Neutrophil (primary cell): Measurements from ENCODE around the gene ALDH18A1.
A peak's percentile ranks its signal among the peaks of the same experiment; 100 is the strongest.

ENCODE experiments used
- H3K27ac ChIP-seq: fragments of 200-600 bp; sonication (generic); 2 replicates; pipeline ENCODE4 v1.5.1; 2016; ENCODE audit warnings: mild to moderate bottlenecking, moderate library complexity
- H3K27me3 ChIP-seq: fragments of 200-600 bp; sonication (generic); 2 replicates; pipeline ENCODE4 v1.6.0; 2016; ENCODE audit warnings: mild to moderate bottlenecking
- H3K36me3 ChIP-seq: fragments of 200-600 bp; sonication (generic); 2 replicates; pipeline ENCODE4 v1.5.1; 2017
- H3K4me1 ChIP-seq, 2 experiments: fragments of 200-600 bp in 1 of 2; sonication (generic) in 1 of 2; 1 replicate in 1 of 2; 2 replicates in 1 of 2; pipeline versions ENCODE4 v1.5.1 to v1.6.1; 2013 to 2016; ENCODE audit warnings: low read depth in 1 of 2, low read length in 1 of 2, mild to moderate bottlenecking in 1 of 2, moderate library complexity in 1 of 2; ENCODE audit not compliant: control insufficient read depth in 1 of 2, insufficient read depth in 1 of 2
- H3K4me3 ChIP-seq, 2 experiments: fragments of 200-600 bp in 1 of 2; sonication (generic) in 1 of 2; 1 replicate in 1 of 2; 2 replicates in 1 of 2; pipeline ENCODE4 v1.5.1; 2013 to 2016; ENCODE audit warnings: low read depth in 1 of 2, low read length in 1 of 2, mild to moderate bottlenecking in 1 of 2, moderate library complexity in 1 of 2
- H3K9me3 ChIP-seq: fragments of 200-600 bp; sonication (generic); 2 replicates; pipeline ENCODE4 v1.5.1; 2016
- CTCF ChIP-seq: fragments of 200-600 bp; sonication (generic); IDR thresholded peaks from 2 replicates; pipeline ENCODE4 v1.5.1; 2016; ENCODE audit warnings: antibody characterized with exemption

Gene ALDH18A1

GRCh38 chr10:95693071-95693667 is 36.7 kb upstream of the ALDH18A1 start:
- H3K27me3 ChIP-seq = no peaks in the 10 kb centered on the region
- no peaks in the 10 kb centered on the region for H3K9me3 ChIP-seq
- H3K4me1 ChIP-seq = peaks cover 36 to 39% of the 10 kb centered on the region in 2 experiments
- no peak for TF ChIP-seq CTCF
- H3K4me3 ChIP-seq = peak overlapping the region; percentile 74 to 77
- H3K27ac ChIP-seq = peak overlapping the region; percentile 70
- H3K36me3 ChIP-seq = no peaks in the 10 kb centered on the region

- Histone ChIP-seq H3K27ac (no peak overlapping the region), H3K4me1 (peaks cover 17 to 20% of the 10 kb centered on the region in 2 experiments), H3K36me3 (no peaks in the 10 kb centered on the region), H3K27me3 (no peaks in the 10 kb centered on the region), H3K9me3 (no peaks in the 10 kb centered on the region), H3K4me3 (no peak overlapping the region)
- no peak for TF ChIP-seq CTCF
These were observed 34.8 kb upstream of the ALDH18A1 start for GRCh38 chr10:95691281-95691680.

- H3K27me3 ChIP-seq = no peaks in the 10 kb centered on the region
- TF ChIP-seq CTCF = no peak
- no peak overlapping the region for H3K27ac ChIP-seq
- no peaks in the 10 kb centered on the region for H3K9me3 ChIP-seq
- H3K4me1 ChIP-seq = peaks cover 6% of the 10 kb centered on the region in 2 experiments
- no peak overlapping the region for H3K4me3 ChIP-seq
- no peaks in the 10 kb centered on the region for H3K36me3 ChIP-seq
These were observed 32.1 kb upstream of the ALDH18A1 start for GRCh38 chr10:95688648-95689047.

GRCh38 chr10:95683966-95684365 is 27.5 kb upstream of the ALDH18A1 start:
- no peak for TF ChIP-seq CTCF
- H3K36me3 ChIP-seq = no peaks in the 10 kb centered on the region
- H3K27me3 ChIP-seq = no peaks in the 10 kb centered on the region

DNA sequence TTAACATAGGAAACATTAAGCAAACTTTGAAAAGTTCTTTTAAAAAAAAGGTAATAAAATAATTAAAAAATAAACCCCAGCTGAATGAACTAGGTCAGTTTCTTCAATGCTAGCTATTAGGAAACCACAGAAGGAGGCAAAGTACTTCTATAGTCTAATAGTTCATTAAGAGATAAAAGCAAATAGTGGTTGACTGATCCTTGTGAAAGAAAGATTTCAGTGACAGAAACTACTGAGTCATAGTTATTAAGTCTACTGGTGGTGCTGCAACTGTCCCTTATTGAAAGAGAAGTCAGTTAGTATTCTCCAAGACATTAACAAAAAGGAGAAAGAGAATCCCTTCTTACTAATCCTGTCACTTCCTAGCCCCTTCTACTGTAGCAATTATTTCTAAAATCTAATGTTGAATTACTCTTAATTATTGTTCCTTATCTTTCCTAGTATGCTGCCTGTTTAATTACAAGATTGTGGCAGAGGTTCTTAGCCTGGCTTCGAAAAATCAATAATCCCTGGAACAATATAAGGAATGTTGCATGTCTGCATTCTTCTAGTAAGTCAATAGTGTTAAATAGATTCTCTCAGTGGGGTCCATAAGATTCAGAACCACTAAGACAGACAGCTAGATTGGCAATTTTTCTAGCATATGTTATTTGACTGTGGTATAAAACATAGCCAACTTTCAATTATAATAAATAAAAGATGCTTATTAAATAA is 19.0 kb upstream of the ALDH18A1 start:
- no peaks in the 10 kb centered on the region for H3K36me3 ChIP-seq
- no peak overlapping the region for H3K4me3 ChIP-seq
- no peak overlapping the region for H3K27ac ChIP-seq
- no peaks in the 10 kb centered on the region for H3K27me3 ChIP-seq
- H3K9me3 ChIP-seq = no peaks in the 10 kb centered on the region
- no peak for TF ChIP-seq CTCF
- H3K4me1 ChIP-seq = no peaks in the 10 kb centered on the region

More at GRCh38 chr10:95683966-95684365, 27.5 kb upstream of the ALDH18A1 start:
- no peak overlapping the region for H3K4me3 ChIP-seq
- no peaks in the 10 kb centered on the region for H3K4me1 ChIP-seq
- H3K27ac ChIP-seq = no peak overlapping the region
- H3K9me3 ChIP-seq = no peaks in the 10 kb centered on the region
